ENCODE results near the gene KAZN.

Gene KAZN

GRCh38 chr1:15073799-15074308 lies 475.4 kb downstream of the KAZN start:
- DNase-seq: no peak

- no peak for DNase-seq
Measured at GRCh38 chr1:15075175-15075574, 476.7 kb downstream of the KAZN start.

- DNase-seq: no peak
Measured at GRCh38 chr1:15075817-15076216, 477.3 kb downstream of the KAZN start.

- DNase-seq: no peak
Measured at GRCh38 chr1:15076807-15077206, 478.3 kb downstream of the KAZN start.

- DNase-seq: no peak
Measured at GRCh38 chr1:15077384-15077783, 478.9 kb downstream of the KAZN start.

- DNase-seq: no peak
Measured at GRCh38 chr1:15080328-15081007, 482.0 kb downstream of the KAZN start.

- DNase-seq: no peak
Measured at GRCh38 chr1:15081102-15081501, 482.6 kb downstream of the KAZN start.

GRCh38 chr1:15083578-15083977 lies 485.1 kb downstream of the KAZN start:
- DNase-seq: no peak

- peak; percentile 24 for DNase-seq
Measured at GRCh38 chr1:15088281-15088971, 489.9 kb downstream of the KAZN start.

- no peak for DNase-seq
Measured at GRCh38 chr1:15089258-15089992, 490.9 kb downstream of the KAZN start.

GRCh38 chr1:15090373-15090772 lies 491.9 kb downstream of the KAZN start:
- no peak for DNase-seq

- no peak for DNase-seq
Measured at GRCh38 chr1:15094056-15094455, 495.6 kb downstream of the KAZN start.

- no peak for DNase-seq
Measured at GRCh38 chr1:15094719-15095495, 496.4 kb downstream of the KAZN start.

- DNase-seq: no peak
Measured at GRCh38 chr1:15095496-15095875, 497.0 kb downstream of the KAZN start.

- DNase-seq: no peak
Measured at GRCh38 chr1:15096293-15096692, 497.8 kb downstream of the KAZN start.

- no peak for DNase-seq
Measured at GRCh38 chr1:15098176-15099125, 500.0 kb downstream of the KAZN start.

GRCh38 chr1:15099441-15100120 lies 501.1 kb downstream of the KAZN start:
- DNase-seq: no peak

GRCh38 chr1:15100121-15100879 lies 501.8 kb downstream of the KAZN start:
- peak; percentile 18 for DNase-seq

GRCh38 chr1:15100880-15101760 lies 502.6 kb downstream of the KAZN start:
- no peak for DNase-seq

All from fibroblast of skin of right quadriceps (primary cell).